GM12878 (cell line): ENCODE measurements around the gene IL23R. TPM values are rescaled to one million over a fixed set of nuclear protein-coding genes. Genes with fewer than 3 reads are reported as not detected.

Experiments
- ATAC-seq: fragments of 200-7000 bp; cut with Tn5 transposase; 3 replicates; pipeline ENCODE4 v1.9.1; 2020; ENCODE audit warnings: mild to moderate bottlenecking, moderate library complexity
- BruUV-seq: library from RNA; stranded (reverse); fragments of 400-500 nt; replicated peaks from 2 replicates; lab custom pipeline; 2021; lab: Mats Ljungman, UMichigan
- CTCF ChIA-PET: fragments of 300-600 bp; sonication (Branson Sonifier 250); formaldehyde crosslinking; extraction: SDS; loops from one replicate; lab custom pipeline; 2021; ENCODE audit warnings: inconsistent platforms; lab: Yijun Ruan, JAX
- POLR2A ChIA-PET: fragments of 350-600 bp; formaldehyde crosslinking; extraction: SDS; loops from one replicate; lab custom pipeline; 2021; ENCODE audit warnings: inconsistent platforms; lab: Charles Lee
- RAD21 ChIA-PET: fragments of 300-600 bp; sonication (Branson Sonifier 250); formaldehyde crosslinking; loops from one replicate; lab custom pipeline; 2023; ENCODE audit warnings: antibody characterized with exemption; ENCODE audit not compliant: unreplicated experiment; lab: Charles Lee
- SMC1A ChIA-PET: fragments of 300-600 bp; sonication (Branson Sonifier 250); formaldehyde crosslinking; loops from one replicate; lab custom pipeline; 2023; ENCODE audit not compliant: unreplicated experiment, uncharacterized antibody; lab: Charles Lee
- DNase-seq: peaks from one replicate; pipeline ENCODE4 v3.0.0-alpha.2; 2011; ENCODE audit warnings: low read depth, low spot score
- FAIRE-seq: peaks from 3 replicates; lab custom pipeline; 2011; peaks lifted over from hg19 to GRCh38; lab: Jason Lieb, UNC
- H2AFZ ChIP-seq: 2 replicates; pipeline ENCODE4 v1.6.0; 2011; ENCODE audit warnings: low read depth, low read length, control low read depth; ENCODE audit not compliant: control insufficient read depth
- H3K27ac ChIP-seq: 2 replicates; pipeline ENCODE4 v1.5.1; 2011; ENCODE audit warnings: control low read depth; ENCODE audit not compliant: control insufficient read depth, insufficient read depth
- H3K27me3 ChIP-seq, 2 experiments: replicated peaks in 1 of 2; 2 replicates each; pipeline versions ENCODE4 v1.6.0 to v1.6.1; 2011; ENCODE audit warnings: low read length in 1 of 2; ENCODE audit not compliant: control insufficient read depth in 2 of 2, insufficient read depth in 2 of 2
- H3K36me3 ChIP-seq, 2 experiments: 2 replicates each; pipeline ENCODE4 v1.5.1; 2011; ENCODE audit warnings: low read length in 1 of 2; ENCODE audit not compliant: control insufficient read depth in 2 of 2, insufficient read depth in 2 of 2
- H3K4me1 ChIP-seq: 2 replicates; pipeline ENCODE4 v1.6.1; 2011; ENCODE audit warnings: mild to moderate bottlenecking, low read length, moderate library complexity, mixed read lengths; ENCODE audit not compliant: control insufficient read depth, insufficient read depth
- H3K4me2 ChIP-seq: 2 replicates; pipeline ENCODE4 v1.6.0; 2011; ENCODE audit warnings: control low read depth; ENCODE audit not compliant: control insufficient read depth, insufficient read depth
- H3K4me3 ChIP-seq: fragments of 200-600 bp; sonication (generic); 2 replicates; pipeline ENCODE4 v1.5.1; 2016
- H3K79me2 ChIP-seq: 2 replicates; pipeline ENCODE4 v1.6.0; 2011; ENCODE audit warnings: low read length; ENCODE audit not compliant: control insufficient read depth, insufficient read depth
- H3K9ac ChIP-seq: 2 replicates; pipeline ENCODE4 v1.8.0; 2011; ENCODE audit warnings: low read length, control low read depth, mixed read lengths; ENCODE audit not compliant: control insufficient read depth, insufficient read depth
- H3K9me3 ChIP-seq: replicated peaks from 3 replicates; pipeline ENCODE4 v1.5.1; 2011; ENCODE audit warnings: mild to moderate bottlenecking, low read length; ENCODE audit not compliant: control insufficient read depth, insufficient read depth
- H4K20me1 ChIP-seq: 2 replicates; pipeline ENCODE4 v1.6.0; 2011; ENCODE audit not compliant: control insufficient read depth, insufficient read depth
- BCLAF1 ChIP-seq: fragments of 450-650 bp; IDR thresholded peaks from 2 replicates; pipeline ENCODE4 v1.6.1; 2017; ENCODE audit warnings: antibody characterized with exemption, mild to moderate bottlenecking, moderate library complexity
- CHD4 ChIP-seq: fragments of 200-600 bp; sonication (generic); IDR thresholded peaks from 2 replicates; pipeline ENCODE4 v1.6.1; 2016; ENCODE audit warnings: mild to moderate bottlenecking
- CREM ChIP-seq: IDR thresholded peaks from 2 replicates; pipeline ENCODE4 v1.6.1; 2014; ENCODE audit warnings: antibody characterized with exemption, low read depth
- E2F4 ChIP-seq: IDR thresholded peaks from 2 replicates; pipeline ENCODE4 v1.6.1; 2012; ENCODE audit warnings: low read depth, low read length, improper control_type of control experiment
- HDAC6 ChIP-seq: fragments of 200-600 bp; sonication (generic); IDR thresholded peaks from one replicate; pipeline ENCODE4 v1.8.0; 2017; ENCODE audit warnings: antibody characterized with exemption; ENCODE audit not compliant: unreplicated experiment
- IKZF2 ChIP-seq, 2 experiments: fragments of 450-650 bp; IDR thresholded peaks; 2 replicates each; pipeline ENCODE4 v1.6.1; 2017; ENCODE audit warnings: mild to moderate bottlenecking in 2 of 2, moderate library complexity in 2 of 2
- JUNB ChIP-seq: IDR thresholded peaks from 2 replicates; pipeline ENCODE4 v1.6.1; 2016; ENCODE audit warnings: antibody characterized with exemption, mild to moderate bottlenecking
- KDM1A ChIP-seq: fragments of 200-600 bp; sonication (generic); IDR thresholded peaks from 2 replicates; pipeline ENCODE4 v1.6.1; 2016; ENCODE audit warnings: borderline replicate concordance
- MAX ChIP-seq: IDR thresholded peaks from 2 replicates; pipeline ENCODE4 v1.6.1; 2012; ENCODE audit warnings: low read depth, low read length, improper control_type of control experiment
- MEF2B ChIP-seq: fragments of 450-650 bp; IDR thresholded peaks from 2 replicates; pipeline ENCODE4 v1.6.1; 2018; ENCODE audit warnings: mild to moderate bottlenecking, moderate library complexity; ENCODE audit not compliant: partially characterized antibody, poor library complexity, severe bottlenecking
- MTA2 ChIP-seq: fragments of 450-650 bp; IDR thresholded peaks from 2 replicates; pipeline ENCODE4 v1.6.1; 2016; ENCODE audit warnings: low read depth, mild to moderate bottlenecking, moderate library complexity
- NFYA ChIP-seq: IDR thresholded peaks from 2 replicates; pipeline ENCODE4 v1.6.1; 2011; ENCODE audit warnings: low read depth, mild to moderate bottlenecking, low read length, improper control_type of control experiment, borderline replicate concordance
- NR2C2 ChIP-seq: IDR thresholded peaks from 2 replicates; pipeline ENCODE4 v1.6.1; 2011; ENCODE audit warnings: borderline replicate concordance, low read depth; ENCODE audit not compliant: control insufficient read depth, insufficient read length
- NRF1 ChIP-seq: conservative IDR thresholded peaks from 2 replicates; pipeline ENCODE4 v1.6.1; 2011; ENCODE audit warnings: mild to moderate bottlenecking, low read depth, low read length, improper control_type of control experiment
- POU2F2 ChIP-seq: IDR thresholded peaks from 3 replicates; pipeline ENCODE4 v1.6.1; 2011; ENCODE audit warnings: low read depth, mild to moderate bottlenecking, low read length, borderline replicate concordance
- STAT1 ChIP-seq: fragments of 450-650 bp; conservative IDR thresholded peaks from 2 replicates; pipeline ENCODE4 v1.6.1; 2014; ENCODE audit warnings: antibody characterized with exemption, mild to moderate bottlenecking
- ZNF207 ChIP-seq: fragments of 450-650 bp; IDR thresholded peaks from 2 replicates; pipeline ENCODE4 v1.6.1; 2014; ENCODE audit warnings: antibody characterized with exemption, mild to moderate bottlenecking, borderline replicate concordance
- ZNF24 ChIP-seq: fragments of 450-650 bp; IDR thresholded peaks from 2 replicates; pipeline ENCODE4 v1.6.1; 2017; ENCODE audit warnings: antibody characterized with exemption, mild to moderate bottlenecking
- WGBS: methylation state at CpG from one replicate; pipeline ENCODE4 v1.1.6; 2016; ENCODE audit warnings: low lambda C conversion rate; ENCODE audit not compliant: insufficient replicate concordance, insufficient coverage; ENCODE audit errors: missing lambda C conversion rate; 5-methylcytosine and 5-hydroxymethylcytosine counted together
- in situ Hi-C: fragments of 300-500 bp; cut with MboI; formaldehyde crosslinking; loops from 9 replicates; pipeline ENCODE4 v1.14.3; 2018; ENCODE audit warnings: mixed read lengths
- intact Hi-C: fragments of 100-400 bp; cut with micrococcal nuclease; formaldehyde crosslinking; loops from one replicate; pipeline ENCODE4 v1.14.2; 2022; ENCODE audit not compliant: unreplicated experiment
- polyA plus RNA-seq, 11 experiments: library from polyadenylated mRNA; depleted of rRNA in 4 of 11; unstranded in 6 of 11; stranded (reverse) in 5 of 11; fragments of >200 nt; fragmentation: Nextera tagmentation in 4 of 11; fragmentation: Illumina TruSeq in 1 of 11; extraction: Ambion mirVana in 4 of 11; extraction: Trizol in 1 of 11; gene quantifications; 1 replicate in 1 of 11; 2 replicates in 10 of 11; pipeline versions ENCODE4 v1.2.1 to v1.2.3, GENCODE V29; 2011 to 2016; ENCODE audit warnings: inconsistent platforms in 2 of 11, missing spikeins in 2 of 11, low read depth in 1 of 11
- total RNA-seq, 4 experiments: library from RNA; depleted of rRNA in 3 of 4; stranded (reverse); fragments of >200 nt in 3 of 4; fragmentation: Illumina TruSeq in 1 of 4; extraction: Trizol in 1 of 4; gene quantifications; 2 replicates each; pipeline versions ENCODE4 v1.2.1 to v1.2.3, GENCODE V29; 2013 to 2021

Gene IL23R
- total and polyA plus RNA-seq, 10 of the 15 experiments (the other 5 are each of a cell fraction or from before 2014, with no cell fraction given), result 0.16 to 6.4 (median 0.59) TPM

GRCh38 chr1:67126111-67126746 lies 40.0 kb upstream of the IL23R start:
- H3K9ac ChIP-seq, result no peak overlapping the region

More at GRCh38 chr1:67126111-67126746, 40.0 kb upstream of the IL23R start:
- Histone ChIP-seq H3K79me2 (no peaks in the 10 kb centered on the region), H3K36me3 (no peaks in the 10 kb centered on the region), H3K27ac (no peak overlapping the region), H3K9me3 (no peaks in the 10 kb centered on the region), H3K4me2 (no peak overlapping the region), H3K27me3 (no peaks in the 10 kb centered on the region; a peak in 1 of 4 replicates), H3K4me1 (no peaks in the 10 kb centered on the region), H4K20me1 (no peaks in the 10 kb centered on the region), H3K4me3 (no peak overlapping the region), H2AFZ (no peak overlapping the region)
- BruUV-seq, result no TSS peak
- intact Hi-C loops (no loop called here), in situ Hi-C loops (no loop called here)
- ChIA-PET POLR2A (no interaction called here), CTCF (interaction anchor here (0.8 to 2.4 kb wide), 5 partner anchors 18 to 87 kb away, joined by 3 to 7 read pairs (median 4); no protein-coding TSS in a partner anchor), SMC1A (interaction anchor here (1.0 to 1.6 kb wide), 5 partner anchors 10 to 374 kb away, joined by 3 to 4 read pairs (median 3); no protein-coding TSS in a partner anchor), RAD21 (interaction anchor here (1.0 kb wide), 1 partner anchor 24 kb away, joined by 3 read pairs; no protein-coding TSS in a partner anchor)
- TF ChIP-seq BCLAF1 (no peak), KDM1A (no peak), CREM (no peak), IKZF2 (IDR thresholded peaks at IDR 0.05) (no peak), HDAC6 (no peak), ZNF24 (no peak), NR2C2 (no peak), MEF2B (no peak), CHD4 (no peak), MTA2 (no peak), NRF1 (no peak), ZNF207 (no peak), POU2F2 (no peak), MAX (no peak), E2F4 (no peak), JUNB (no peak), NFYA (no peak), STAT1 (no peak)
- 48% methylated on average over 5 of the region's 5 CpGs for WGBS
- DNase-seq (no peak), FAIRE-seq (no peak), ATAC-seq (no peak)
